ENCODE measurements around the gene NTSR1.

NTSR1 gene

DNA sequence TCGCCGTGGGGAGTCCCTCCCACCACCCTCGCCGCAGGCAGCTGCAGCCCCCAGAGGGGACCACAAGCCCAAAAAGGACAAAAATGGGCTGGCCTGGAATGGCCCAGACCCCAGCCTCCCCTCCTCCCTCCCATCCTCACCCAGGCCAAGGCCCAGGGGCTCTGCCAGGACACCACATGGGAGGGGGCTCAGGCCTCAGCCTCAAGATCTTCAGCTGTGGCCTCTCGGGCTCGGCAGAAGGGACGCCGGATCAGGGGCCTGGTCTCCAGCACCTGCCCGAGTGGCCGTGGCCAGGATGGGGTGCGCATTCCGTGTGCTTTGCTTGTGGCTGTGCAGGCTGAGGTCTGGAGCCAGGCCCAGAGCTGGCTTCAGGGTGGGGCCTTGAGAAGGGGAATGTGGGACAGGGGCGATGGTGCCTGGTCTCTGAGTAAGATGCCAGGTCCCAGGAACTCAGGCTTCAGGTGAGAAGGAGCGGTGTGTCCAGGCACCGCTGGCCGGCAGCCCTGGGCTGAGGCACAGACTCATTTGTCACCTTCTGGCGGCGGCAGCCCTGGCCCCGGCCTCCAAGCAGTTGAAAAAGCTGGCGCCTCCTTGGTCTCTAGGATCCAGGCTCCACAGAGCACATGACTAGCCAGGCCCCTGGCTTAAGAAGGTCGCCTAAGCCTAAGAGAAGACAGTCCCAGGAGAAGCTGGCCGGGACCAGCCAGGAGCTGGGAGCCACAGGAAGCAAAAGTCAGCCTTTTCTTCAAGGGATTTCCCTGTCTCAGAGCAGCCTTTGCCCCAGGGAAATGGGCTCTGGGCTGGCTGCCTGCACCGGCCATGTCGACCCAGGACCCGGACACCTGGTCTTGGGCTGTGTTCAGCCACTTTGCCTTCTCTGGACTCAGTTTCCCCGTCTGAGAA, 52.5 kb downstream of the NTSR1 start:
- no peak for DNase-seq
- Mint-ChIP-seq H3K27me3 (peaks cover 11% of the 10 kb centered on the region), H3K9me3 (no peaks in the 10 kb centered on the region), H3K27ac (no peak overlapping the region), H3K4me3 (no peak overlapping the region), H3K4me1 (ENCODE audit: low read depth) (no peaks in the 10 kb centered on the region), H3K36me3 (ENCODE audit: low read depth) (no peaks in the 10 kb centered on the region)

DNA sequence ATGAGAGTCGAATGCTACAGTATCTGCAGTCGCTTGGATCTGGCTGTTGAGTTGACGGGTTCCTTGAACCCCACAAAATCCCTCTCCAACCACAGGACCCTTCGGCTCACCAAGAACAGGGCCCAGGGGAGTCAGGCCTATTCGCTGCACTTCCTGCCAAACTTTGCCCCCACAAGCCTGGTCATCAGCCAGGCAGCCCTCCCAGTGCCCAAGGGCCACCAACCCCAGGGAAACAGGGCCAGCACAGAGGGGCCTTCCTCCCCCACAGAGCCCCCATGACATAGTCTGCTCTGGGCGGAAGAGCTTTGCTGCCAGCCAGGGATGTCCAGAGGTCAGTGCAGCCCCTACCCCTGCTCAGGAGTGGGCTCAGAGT, 53.1 kb downstream of the NTSR1 start:
- no peaks in the 10 kb centered on the region for H3K4me1 Mint-ChIP-seq (ENCODE audit: low read depth)
- H3K4me3 Mint-ChIP-seq, result no peak overlapping the region
- H3K27me3 Mint-ChIP-seq, result peaks cover 5% of the 10 kb centered on the region
- no peak for DNase-seq
- H3K36me3 Mint-ChIP-seq (ENCODE audit: low read depth), result no peaks in the 10 kb centered on the region
- H3K27ac Mint-ChIP-seq, result no peak overlapping the region
- no peaks in the 10 kb centered on the region for H3K9me3 Mint-ChIP-seq

DNA sequence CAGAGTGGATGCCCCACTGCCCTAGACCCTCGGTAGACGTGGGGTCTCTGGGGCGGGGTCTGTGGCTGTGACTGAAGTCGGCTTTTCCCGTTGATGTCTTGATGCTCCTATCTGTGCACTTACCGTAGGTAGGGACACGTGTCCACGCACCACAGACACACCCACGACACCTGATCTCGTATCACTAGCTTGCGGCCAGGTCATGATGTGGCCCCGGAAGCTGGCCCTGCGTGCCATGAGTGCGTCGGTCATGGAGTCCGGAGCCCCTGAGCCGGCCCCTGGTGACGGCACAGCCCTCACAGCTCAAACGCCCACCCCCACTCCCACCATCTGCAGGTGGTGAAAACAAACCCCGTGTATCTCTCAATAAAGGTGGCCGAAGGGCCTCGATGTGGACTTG, 53.7 kb downstream of the NTSR1 start:
- Mint-ChIP-seq H3K27me3 (no peaks in the 10 kb centered on the region), H3K36me3 (ENCODE audit: low read depth) (no peaks in the 10 kb centered on the region), H3K4me3 (no peak overlapping the region), H3K27ac (no peak overlapping the region), H3K9me3 (no peaks in the 10 kb centered on the region), H3K4me1 (ENCODE audit: low read depth) (peaks cover 2% of the 10 kb centered on the region)
- no peak for DNase-seq

DNA sequence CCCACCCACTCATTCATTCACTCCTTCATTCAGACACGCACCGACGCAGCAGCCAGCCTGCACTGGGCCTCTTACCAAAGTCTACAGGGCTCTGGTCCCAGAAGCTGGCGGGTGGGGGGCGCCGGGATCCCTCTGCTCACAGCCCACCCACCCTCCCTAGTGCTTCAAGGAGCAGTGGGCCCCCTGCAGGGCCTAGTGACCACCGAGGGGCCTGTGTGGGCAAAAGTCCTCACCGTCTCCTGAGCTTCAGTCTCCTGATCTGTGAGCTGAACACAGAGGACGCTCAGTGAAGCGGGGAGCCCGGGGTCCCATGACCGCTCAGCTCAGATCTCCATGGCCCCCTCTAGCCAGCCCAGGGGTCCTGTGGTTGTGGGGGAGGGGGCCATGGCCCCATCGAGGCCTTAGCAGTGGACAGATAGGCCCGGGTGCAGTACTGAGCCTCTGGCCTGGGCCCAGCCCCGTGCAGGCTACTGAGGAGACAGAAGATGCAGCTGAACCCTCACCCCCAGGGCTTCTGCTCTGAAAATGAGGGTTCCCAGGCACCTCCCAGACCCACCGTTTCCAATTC, 54.2 kb downstream of the NTSR1 start:
- Mint-ChIP-seq H3K36me3 (ENCODE audit: low read depth) (no peaks in the 10 kb centered on the region), H3K4me3 (no peak overlapping the region), H3K9me3 (no peaks in the 10 kb centered on the region), H3K27ac (no peak overlapping the region), H3K4me1 (ENCODE audit: low read depth) (peaks cover 2% of the 10 kb centered on the region), H3K27me3 (no peaks in the 10 kb centered on the region)
- no peak for DNase-seq

DNA sequence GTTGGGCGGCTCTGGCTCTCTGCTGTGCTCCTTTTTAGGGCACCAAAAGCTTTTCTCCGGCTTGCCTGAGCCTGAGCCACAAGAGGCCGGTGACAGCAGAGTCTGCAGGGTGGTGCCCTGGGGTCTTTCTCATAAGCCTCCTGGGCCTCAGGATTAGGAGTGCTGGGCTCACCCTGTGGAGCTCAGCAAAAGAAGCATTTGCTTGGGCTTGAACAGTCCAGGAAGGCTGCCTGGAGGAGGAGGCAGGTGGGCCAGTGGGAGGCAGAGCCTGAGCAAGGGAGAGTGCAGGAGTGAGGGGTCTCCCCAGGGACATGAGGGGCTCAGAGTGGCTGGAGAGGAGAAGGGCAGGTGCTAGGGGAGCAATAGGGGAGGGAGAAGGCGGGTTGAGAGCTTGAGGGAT, 54.8 kb downstream of the NTSR1 start:
- Mint-ChIP-seq H3K27me3 (no peaks in the 10 kb centered on the region), H3K4me1 (ENCODE audit: low read depth) (peaks cover 2% of the 10 kb centered on the region), H3K9me3 (no peaks in the 10 kb centered on the region), H3K36me3 (ENCODE audit: low read depth) (no peaks in the 10 kb centered on the region), H3K4me3 (no peak overlapping the region), H3K27ac (no peak overlapping the region)
- no peak for DNase-seq

DNA sequence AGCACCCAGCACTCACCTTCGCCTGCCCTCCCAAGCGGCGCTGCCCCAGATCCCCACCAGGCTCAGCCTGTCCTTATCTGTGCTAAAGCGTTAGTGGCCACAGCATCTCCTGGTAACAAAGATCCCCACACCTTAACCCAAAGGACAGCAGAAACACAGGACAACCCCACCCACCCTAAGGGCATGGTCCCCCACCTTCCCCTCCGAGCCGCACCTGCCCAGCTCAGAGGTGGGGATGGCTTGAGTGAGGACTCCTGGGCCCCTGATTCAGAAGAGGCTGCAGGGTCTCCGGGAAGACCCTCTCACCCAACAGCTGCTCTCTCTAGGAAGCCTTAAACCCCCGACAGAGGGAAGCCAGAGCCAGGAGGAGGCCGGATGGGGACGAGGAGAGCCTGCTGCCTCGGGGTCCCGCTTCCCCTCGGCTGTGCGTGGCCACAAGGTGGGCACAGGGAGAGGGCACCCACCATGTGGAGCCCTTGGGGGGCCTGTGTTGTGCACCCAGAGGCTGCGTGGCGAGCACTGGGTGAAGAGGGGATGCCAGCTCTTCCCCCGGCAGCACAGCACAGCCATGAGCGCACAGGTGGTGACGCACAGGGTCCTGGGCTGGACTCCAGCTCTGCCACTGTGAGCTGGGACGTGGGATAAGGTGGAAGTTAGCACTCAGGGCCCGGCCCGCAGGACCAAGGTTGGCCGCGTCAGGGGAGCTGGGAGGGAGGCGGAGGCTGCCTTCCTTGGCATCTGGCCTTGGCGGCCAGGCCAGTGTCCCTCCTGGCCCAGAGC, 55.7 kb downstream of the NTSR1 start:
- H3K9me3 Mint-ChIP-seq, result no peaks in the 10 kb centered on the region
- H3K27me3 Mint-ChIP-seq, result no peaks in the 10 kb centered on the region
- no peaks in the 10 kb centered on the region for H3K36me3 Mint-ChIP-seq (ENCODE audit: low read depth)
- no peak overlapping the region for H3K4me3 Mint-ChIP-seq
- H3K4me1 Mint-ChIP-seq (ENCODE audit: low read depth), result peaks cover 2% of the 10 kb centered on the region
- DNase-seq, result no peak
- H3K27ac Mint-ChIP-seq, result no peak overlapping the region

DNA sequence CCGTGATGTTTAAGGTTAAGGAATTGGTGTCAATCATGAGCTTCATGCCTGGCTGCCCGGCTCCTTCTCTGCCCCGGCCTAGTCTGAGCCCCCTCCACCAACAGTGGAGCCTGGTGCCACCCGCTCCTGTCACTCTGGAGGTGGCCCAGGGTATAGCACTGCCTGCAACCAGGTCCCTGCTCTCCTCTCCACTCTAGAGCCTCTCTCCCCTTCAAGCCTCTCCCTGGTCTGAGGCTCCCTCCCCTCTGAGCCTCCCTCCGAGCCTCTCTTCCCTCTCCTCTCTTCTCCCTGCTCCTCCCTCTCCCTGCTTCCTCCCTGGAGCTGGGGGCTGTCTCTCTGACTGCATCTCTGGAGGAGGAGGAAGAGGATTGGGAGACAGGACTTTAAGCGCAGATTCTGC, 56.4 kb downstream of the NTSR1 start:
- no peak for DNase-seq
- no peaks in the 10 kb centered on the region for H3K27me3 Mint-ChIP-seq
- no peak overlapping the region for H3K27ac Mint-ChIP-seq
- H3K4me1 Mint-ChIP-seq (ENCODE audit: low read depth), result peaks cover 2% of the 10 kb centered on the region
- H3K4me3 Mint-ChIP-seq, result no peak overlapping the region
- H3K36me3 Mint-ChIP-seq (ENCODE audit: low read depth), result no peaks in the 10 kb centered on the region
- no peaks in the 10 kb centered on the region for H3K9me3 Mint-ChIP-seq

DNA sequence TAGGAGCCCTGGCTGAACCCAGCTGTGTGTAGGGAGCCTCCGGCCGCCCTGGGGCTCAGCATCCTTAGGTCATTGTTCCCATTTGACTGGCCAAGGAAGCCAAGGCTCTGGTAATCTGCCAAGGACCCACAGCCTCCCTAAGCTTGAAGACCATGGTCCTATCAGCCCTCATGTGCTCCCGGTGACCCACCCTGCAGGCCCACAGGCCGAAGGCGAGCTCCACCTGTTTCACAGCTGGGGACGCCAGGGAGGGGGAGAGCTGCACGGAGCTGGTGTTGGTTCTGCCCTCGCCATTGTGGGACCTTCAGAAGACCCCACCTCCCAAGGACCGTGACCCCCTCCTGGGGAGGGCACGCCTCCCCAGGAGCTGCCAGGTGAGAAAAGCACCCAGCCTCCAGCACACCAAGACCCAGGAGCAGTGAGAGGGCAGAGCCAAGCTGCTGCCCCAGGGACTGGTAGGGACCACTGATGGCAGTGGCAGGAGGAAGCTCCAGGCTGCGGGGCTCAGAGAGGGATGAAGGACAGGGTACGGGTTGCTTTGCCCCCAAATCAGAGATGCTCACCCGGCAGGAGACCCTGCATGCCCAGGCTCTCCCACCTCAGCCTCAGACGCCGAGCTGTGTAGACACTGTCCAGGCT, 56.9 kb downstream of the NTSR1 start:
- Mint-ChIP-seq H3K4me3 (no peak overlapping the region), H3K27ac (no peak overlapping the region), H3K36me3 (ENCODE audit: low read depth) (no peaks in the 10 kb centered on the region), H3K4me1 (ENCODE audit: low read depth) (peaks cover 2% of the 10 kb centered on the region), H3K27me3 (no peaks in the 10 kb centered on the region), H3K9me3 (no peaks in the 10 kb centered on the region)
- DNase-seq, result no peak

DNA sequence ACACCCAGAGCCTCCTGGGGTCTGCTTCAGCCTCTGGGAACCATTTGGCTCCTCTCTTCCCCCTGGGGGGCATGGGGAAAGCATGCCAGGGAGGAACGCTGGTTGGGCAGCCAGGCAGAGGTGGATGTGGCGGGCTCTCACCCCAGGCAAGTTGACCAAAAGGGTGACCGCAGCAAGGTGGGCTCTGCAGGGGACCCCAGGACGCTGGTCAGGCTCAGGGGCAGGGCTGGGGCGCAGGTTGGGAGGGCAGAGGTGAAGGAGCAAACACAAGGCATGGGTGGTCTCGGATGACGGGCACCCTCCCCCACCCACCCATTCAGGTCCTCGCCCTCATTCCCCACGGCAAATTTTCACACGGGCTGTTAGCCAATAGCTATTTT, 57.4 kb downstream of the NTSR1 start:
- H3K4me3 Mint-ChIP-seq, result no peak overlapping the region
- peaks cover 2% of the 10 kb centered on the region for H3K4me1 Mint-ChIP-seq (ENCODE audit: low read depth)
- no peaks in the 10 kb centered on the region for H3K9me3 Mint-ChIP-seq
- DNase-seq, result no peak
- H3K27ac Mint-ChIP-seq, result no peak overlapping the region
- no peaks in the 10 kb centered on the region for H3K36me3 Mint-ChIP-seq (ENCODE audit: low read depth)
- H3K27me3 Mint-ChIP-seq, result no peaks in the 10 kb centered on the region

DNA sequence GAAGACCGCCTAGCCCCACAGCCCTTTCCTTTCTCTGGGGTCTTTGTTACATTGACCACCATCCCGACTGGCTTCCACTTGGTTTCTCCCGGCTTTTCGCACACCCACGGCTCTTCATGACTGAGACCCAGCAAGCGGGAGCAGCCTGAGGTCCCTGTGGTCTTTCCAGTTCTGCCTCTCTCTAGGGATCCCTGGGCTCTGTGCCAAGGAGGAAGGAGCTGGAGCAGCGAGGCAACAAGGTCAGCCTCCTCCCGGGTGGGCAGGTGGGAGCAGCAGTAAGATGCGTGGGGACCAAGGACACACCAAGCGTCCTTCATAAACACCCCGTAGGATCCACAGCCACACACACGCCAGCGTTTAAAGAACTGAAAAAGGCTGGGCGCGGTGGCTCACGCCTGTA, 58.1 kb downstream of the NTSR1 start:
- Mint-ChIP-seq H3K27me3 (no peaks in the 10 kb centered on the region), H3K9me3 (no peaks in the 10 kb centered on the region), H3K27ac (no peak overlapping the region)

DNA sequence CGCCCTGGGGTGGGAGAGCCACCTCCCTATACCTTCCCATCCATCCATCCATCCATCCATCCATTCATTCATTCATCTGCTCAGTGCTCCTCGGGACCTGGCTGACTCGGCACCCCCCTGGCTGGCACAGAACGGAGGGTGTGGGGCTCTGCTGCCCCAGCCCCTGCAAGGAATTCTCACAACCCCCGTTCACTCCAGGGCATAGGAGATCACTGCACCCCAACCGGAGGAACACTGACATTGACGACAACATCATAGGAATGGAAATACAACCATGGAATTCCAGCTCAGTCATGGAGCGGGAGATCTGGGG, 59.6 kb downstream of the NTSR1 start:
- no peak overlapping the region for H3K4me3 Mint-ChIP-seq
- H3K4me1 Mint-ChIP-seq (ENCODE audit: low read depth), result peaks cover 7% of the 10 kb centered on the region
- no peak overlapping the region for H3K27ac Mint-ChIP-seq
- no peaks in the 10 kb centered on the region for H3K9me3 Mint-ChIP-seq
- DNase-seq, result no peak
- no peaks in the 10 kb centered on the region for H3K27me3 Mint-ChIP-seq
- no peaks in the 10 kb centered on the region for H3K36me3 Mint-ChIP-seq (ENCODE audit: low read depth)

More for the DNA sequence above, 58.1 kb downstream of the NTSR1 start:
- no peak overlapping the region for H3K4me3 Mint-ChIP-seq
- no peak for DNase-seq
- no peaks in the 10 kb centered on the region for H3K36me3 Mint-ChIP-seq (ENCODE audit: low read depth)
- peaks cover 2% of the 10 kb centered on the region for H3K4me1 Mint-ChIP-seq (ENCODE audit: low read depth)

DNA sequence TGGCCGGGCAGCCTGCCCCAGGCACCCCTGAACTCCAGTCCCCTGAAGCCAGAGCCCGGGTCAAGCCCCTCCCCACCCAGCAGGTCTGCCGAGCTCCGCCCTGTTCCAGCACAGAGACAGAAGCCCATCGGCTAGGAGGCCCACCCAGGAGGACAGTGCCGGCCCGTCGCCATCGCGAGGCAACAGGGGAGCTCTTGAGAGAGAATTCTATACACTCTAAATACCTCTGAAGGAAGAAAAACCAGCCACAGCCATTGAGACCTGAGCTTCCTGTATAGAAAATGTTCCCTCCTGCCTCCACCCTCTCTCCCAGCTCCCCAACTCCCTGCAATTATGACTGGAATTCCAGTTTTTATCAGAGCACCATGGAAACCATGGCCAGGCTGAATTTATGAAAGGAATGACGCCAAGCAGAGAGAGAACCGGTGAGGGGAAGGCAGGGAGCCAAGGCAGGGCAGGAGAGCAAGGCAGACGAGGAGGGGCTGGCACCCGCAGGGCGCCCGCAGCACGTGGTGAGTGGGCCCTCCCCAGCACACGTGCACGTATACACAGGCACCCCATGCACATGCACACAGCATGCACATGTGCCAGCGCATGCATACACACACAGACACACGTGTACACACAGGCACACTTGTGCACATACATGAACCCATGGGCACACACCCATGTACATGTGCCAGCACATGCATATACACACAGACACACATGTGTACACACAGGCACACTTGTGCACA, 60.1 kb downstream of the NTSR1 start:
- DNase-seq, result no peak
- H3K36me3 Mint-ChIP-seq (ENCODE audit: low read depth), result no peaks in the 10 kb centered on the region
- H3K9me3 Mint-ChIP-seq, result no peaks in the 10 kb centered on the region
- H3K4me1 Mint-ChIP-seq (ENCODE audit: low read depth), result peaks cover 11% of the 10 kb centered on the region
- no peaks in the 10 kb centered on the region for H3K27me3 Mint-ChIP-seq
- no peak overlapping the region for H3K4me3 Mint-ChIP-seq
- H3K27ac Mint-ChIP-seq, result no peak overlapping the region

DNA sequence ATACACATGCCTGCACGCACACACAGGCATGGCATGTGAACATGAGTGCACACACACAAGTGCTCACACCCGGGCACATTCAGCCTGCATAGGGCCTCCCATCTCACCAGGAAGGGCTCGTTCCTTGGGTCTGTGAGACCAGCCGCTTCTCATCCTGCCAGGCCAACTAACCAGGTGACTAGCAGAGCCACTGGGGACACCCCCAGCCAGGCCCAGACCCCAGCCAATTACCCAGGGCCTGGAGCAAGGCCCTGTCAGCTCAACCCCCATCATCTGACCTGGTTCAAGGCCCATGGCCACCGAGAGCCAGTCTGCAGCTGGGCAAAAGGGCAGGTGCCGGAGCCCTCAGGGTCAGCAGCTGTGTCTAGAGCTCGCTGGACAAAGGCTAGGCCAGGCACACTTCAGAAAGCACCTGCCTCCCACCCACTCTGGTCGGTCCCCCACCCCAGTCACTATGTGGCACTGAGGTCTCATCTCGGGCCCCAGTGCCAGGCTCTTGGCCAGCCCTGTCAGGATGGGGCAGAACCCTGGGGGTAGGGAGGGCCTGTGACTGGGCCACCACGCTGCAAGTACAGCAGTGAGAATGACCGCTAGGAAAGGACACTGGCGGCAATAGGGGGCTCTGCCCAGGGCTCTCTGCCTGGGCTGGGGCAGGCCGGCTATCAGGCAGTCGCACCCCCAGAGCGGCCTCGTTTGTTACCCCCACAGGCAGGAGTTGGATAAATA, 60.9 kb downstream of the NTSR1 start:
- no peak for DNase-seq
- no peak overlapping the region for H3K27ac Mint-ChIP-seq
- no peaks in the 10 kb centered on the region for H3K36me3 Mint-ChIP-seq (ENCODE audit: low read depth)
- no peaks in the 10 kb centered on the region for H3K9me3 Mint-ChIP-seq
- H3K4me3 Mint-ChIP-seq, result no peak overlapping the region
- H3K4me1 Mint-ChIP-seq (ENCODE audit: low read depth), result peaks cover 16% of the 10 kb centered on the region
- H3K27me3 Mint-ChIP-seq, result no peaks in the 10 kb centered on the region
